GM12865 (cell line): Measurements from ENCODE around the gene DRG1.

Experiments
- DNase-seq: peaks from one replicate; pipeline ENCODE4 v3.0.0; 2010; ENCODE audit warnings: low read depth
- H3K4me3 ChIP-seq: 2 replicates; pipeline ENCODE4 v1.5.1; 2011; ENCODE audit warnings: mild to moderate bottlenecking, low read depth, low read length, control low read depth
- TF ChIP-seq, protein P1 (sequence below): IDR thresholded peaks from 2 replicates; pipeline ENCODE4 v1.5.1; 2011; ENCODE audit warnings: low read length, control low read depth, low read depth, inconsistent platforms; ENCODE audit not compliant: insufficient read depth; ENCODE audit errors: missing control alignments

Gene DRG1

GRCh38 chr22:31448382-31448781 is 49.0 kb downstream of the DRG1 start:
- TF ChIP-seq, protein P1, sequence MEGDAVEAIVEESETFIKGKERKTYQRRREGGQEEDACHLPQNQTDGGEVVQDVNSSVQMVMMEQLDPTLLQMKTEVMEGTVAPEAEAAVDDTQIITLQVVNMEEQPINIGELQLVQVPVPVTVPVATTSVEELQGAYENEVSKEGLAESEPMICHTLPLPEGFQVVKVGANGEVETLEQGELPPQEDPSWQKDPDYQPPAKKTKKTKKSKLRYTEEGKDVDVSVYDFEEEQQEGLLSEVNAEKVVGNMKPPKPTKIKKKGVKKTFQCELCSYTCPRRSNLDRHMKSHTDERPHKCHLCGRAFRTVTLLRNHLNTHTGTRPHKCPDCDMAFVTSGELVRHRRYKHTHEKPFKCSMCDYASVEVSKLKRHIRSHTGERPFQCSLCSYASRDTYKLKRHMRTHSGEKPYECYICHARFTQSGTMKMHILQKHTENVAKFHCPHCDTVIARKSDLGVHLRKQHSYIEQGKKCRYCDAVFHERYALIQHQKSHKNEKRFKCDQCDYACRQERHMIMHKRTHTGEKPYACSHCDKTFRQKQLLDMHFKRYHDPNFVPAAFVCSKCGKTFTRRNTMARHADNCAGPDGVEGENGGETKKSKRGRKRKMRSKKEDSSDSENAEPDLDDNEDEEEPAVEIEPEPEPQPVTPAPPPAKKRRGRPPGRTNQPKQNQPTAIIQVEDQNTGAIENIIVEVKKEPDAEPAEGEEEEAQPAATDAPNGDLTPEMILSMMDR: no peak
- H3K4me3 ChIP-seq: no peak overlapping the region
- DNase-seq: no peak

GRCh38 chr22:31449506-31449905 is 50.1 kb downstream of the DRG1 start:
- TF ChIP-seq, protein P1: no peak
- no peak for DNase-seq

GRCh38 chr22:31451709-31452571 is 52.5 kb downstream of the DRG1 start:
- DNase-seq: peak; percentile 65
- no peak overlapping the region for H3K4me3 ChIP-seq
- TF ChIP-seq, protein P1: peak; percentile 54

More at GRCh38 chr22:31449506-31449905, 50.1 kb downstream of the DRG1 start:
- H3K4me3 ChIP-seq: no peak overlapping the region

- TF ChIP-seq, protein P1: no peak
- H3K4me3 ChIP-seq: no peak overlapping the region
- no peak for DNase-seq
Observed at GRCh38 chr22:31461699-31462098, 62.3 kb downstream of the DRG1 start.

GRCh38 chr22:31465307-31465706 is 65.9 kb downstream of the DRG1 start:
- no peak overlapping the region for H3K4me3 ChIP-seq
- DNase-seq: no peak
- TF ChIP-seq, protein P1: no peak

- no peak for DNase-seq
- TF ChIP-seq, protein P1: no peak
- H3K4me3 ChIP-seq: no peak overlapping the region
Observed at GRCh38 chr22:31474743-31475142, 75.3 kb downstream of the DRG1 start.
